ENCODE data around the gene COL27A1. TPM values are rescaled to one million over a fixed set of nuclear protein-coding genes. Genes with fewer than 3 reads are reported as not detected.
A peak's percentile ranks its signal among the peaks of the same experiment; 100 is the strongest.

COL27A1 gene
- total RNA-seq, 1 donor from 2014 or later = 1.0 TPM

- no peak for DNase-seq (ENCODE audit: low read depth in 2 of 2)
These were observed 71.1 kb downstream of the COL27A1 start for GRCh38 chr9:114226246-114227055.

- DNase-seq (ENCODE audit: low read depth in 2 of 2) = no peak
These were observed 72.1 kb downstream of the COL27A1 start for GRCh38 chr9:114227288-114228015.

GRCh38 chr9:114228016-114228808 is 72.9 kb downstream of the COL27A1 start:
- no peak for DNase-seq (ENCODE audit: low read depth in 2 of 2)

- DNase-seq (ENCODE audit: low read depth in 2 of 2) = no peak
These were observed 74.0 kb downstream of the COL27A1 start for GRCh38 chr9:114229295-114229694.

- no peak for DNase-seq (ENCODE audit: low read depth in 2 of 2)
These were observed 74.7 kb downstream of the COL27A1 start for GRCh38 chr9:114230068-114230467.

DNA sequence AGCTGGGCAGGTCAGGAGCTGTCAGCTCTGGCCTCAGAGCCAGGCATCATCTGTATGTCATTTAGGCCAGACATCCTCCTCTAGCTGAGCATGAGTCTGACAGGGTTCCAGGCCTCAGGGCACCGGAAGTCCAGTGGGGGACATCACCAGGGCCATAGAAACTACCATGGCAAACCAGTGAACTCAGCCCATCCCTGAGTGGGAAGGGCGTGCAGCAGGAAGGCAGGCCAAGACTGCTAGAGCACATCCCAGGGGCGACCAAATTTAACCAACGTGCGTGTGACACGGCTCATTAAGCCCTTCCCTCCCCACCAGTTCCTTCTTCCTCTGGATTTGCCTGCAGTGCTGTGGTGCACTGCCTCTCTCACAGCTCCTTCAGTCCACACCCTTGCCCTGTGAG is 75.9 kb downstream of the COL27A1 start:
- DNase-seq (ENCODE audit: low read depth in 2 of 2) = no peak

- DNase-seq (ENCODE audit: low read depth in 2 of 2) = no peak
These were observed 76.5 kb downstream of the COL27A1 start for GRCh38 chr9:114231719-114232449.

DNA sequence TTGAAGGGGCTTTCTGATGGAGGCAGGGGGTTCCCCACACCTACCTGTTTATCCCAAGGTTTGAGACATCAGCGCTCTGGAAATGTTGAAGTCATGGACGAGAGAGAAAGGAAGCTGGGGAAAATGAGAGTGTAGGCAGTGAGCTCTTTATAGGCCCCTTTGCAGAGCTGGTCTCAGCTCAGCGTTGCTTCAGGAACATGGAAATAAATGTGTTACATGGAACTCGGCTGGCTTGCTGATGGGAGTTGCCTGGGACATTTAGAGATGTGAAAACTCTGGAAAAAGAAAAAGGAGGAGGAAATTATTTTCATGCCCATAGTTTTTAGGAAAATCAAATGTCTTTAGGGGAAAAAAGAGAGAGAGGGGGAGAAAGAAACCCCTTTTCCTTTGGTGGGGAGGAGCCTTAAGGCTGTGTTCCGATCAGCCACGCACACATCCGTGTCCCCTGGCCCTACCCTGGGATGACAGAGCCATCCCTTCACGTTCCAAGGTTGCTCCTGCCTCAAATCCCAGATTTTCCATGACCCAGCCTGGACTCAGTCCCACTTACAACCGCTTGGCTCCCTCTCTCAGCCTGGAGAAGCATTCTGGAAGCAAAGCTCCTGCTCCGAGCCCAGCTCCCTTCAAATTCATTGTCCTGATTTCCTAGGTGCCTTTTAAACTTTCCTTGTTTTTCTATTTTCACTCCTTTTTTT is 78.3 kb downstream of the COL27A1 start:
- DNase-seq (ENCODE audit: low read depth in 2 of 2) = no peak

- no peak for DNase-seq (ENCODE audit: low read depth in 2 of 2)
These were observed 79.8 kb downstream of the COL27A1 start for GRCh38 chr9:114235033-114235661.

DNA sequence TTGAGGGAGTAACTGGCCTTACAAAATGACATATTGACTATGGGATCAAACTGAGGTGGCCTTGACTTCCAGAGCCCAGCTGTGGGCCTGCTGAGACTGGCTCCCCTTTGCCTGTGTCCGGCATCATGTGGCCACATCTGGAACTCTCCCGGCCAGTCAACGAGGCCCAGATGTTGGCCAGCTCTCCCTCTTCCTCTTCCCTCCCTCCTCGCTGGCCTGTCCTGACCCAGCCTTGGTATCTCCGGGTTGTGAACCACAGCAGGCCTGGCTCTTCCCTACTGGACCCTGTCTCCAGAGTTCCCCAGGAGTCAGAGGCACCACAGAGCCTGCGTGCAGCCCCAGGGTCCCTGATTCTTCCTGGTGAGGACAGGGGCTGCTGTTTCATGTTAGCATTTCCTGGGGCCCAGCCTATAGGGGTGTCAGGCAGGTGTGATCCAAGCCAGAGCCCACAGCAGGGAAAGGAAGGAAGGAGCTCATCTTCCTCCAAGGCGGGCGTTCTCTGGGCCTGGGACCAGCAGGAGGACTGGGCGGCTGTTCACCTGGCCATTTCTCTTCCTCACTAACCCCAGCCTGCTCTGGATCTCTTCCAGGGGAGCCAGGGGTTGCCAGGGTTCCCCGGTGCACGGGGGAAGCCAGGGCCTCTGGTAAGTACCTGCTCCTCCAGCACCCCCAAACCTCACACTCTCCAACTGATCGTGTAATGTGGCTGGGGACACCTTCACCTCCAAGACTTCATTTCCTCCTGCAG is 81.2 kb downstream of the COL27A1 start:
- no peak for DNase-seq (ENCODE audit: low read depth in 2 of 2)

DNA sequence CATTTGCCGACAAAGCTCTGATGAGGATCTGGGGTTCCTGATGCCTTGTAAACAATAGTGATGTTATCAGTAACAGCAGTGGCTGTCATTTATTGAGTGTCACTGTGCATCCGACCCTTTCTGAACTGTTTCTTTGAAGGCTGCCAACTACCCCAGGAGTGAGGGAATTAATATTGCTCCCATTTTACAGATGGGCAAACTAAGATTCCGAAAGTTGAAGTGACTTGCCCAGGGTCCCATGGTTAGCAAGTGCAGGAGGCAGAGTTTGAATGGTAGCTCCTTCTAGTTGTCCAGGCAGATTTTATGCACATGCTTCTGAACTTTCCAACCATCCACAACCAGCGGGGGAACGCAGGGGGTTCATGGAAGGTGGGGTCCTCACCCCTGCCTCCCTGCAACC is 81.9 kb downstream of the COL27A1 start:
- DNase-seq (ENCODE audit: low read depth in 2 of 2) = no peak

GRCh38 chr9:114237781-114238180 is 82.4 kb downstream of the COL27A1 start:
- no peak for DNase-seq (ENCODE audit: low read depth in 2 of 2)

- peak in 1 of 2 donors; percentile 16 for DNase-seq (ENCODE audit: low read depth in 2 of 2)
These were observed 83.1 kb downstream of the COL27A1 start for GRCh38 chr9:114238472-114238871.

- peak; percentile 25 to 73 for DNase-seq (ENCODE audit: low read depth in 2 of 2)
These were observed 83.8 kb downstream of the COL27A1 start for GRCh38 chr9:114238891-114239875.

- no peak for DNase-seq (ENCODE audit: low read depth in 2 of 2)
These were observed 84.9 kb downstream of the COL27A1 start for GRCh38 chr9:114240216-114240615.

- DNase-seq (ENCODE audit: low read depth in 2 of 2) = no peak
These were observed 85.6 kb downstream of the COL27A1 start for GRCh38 chr9:114240647-114241558.

DNA sequence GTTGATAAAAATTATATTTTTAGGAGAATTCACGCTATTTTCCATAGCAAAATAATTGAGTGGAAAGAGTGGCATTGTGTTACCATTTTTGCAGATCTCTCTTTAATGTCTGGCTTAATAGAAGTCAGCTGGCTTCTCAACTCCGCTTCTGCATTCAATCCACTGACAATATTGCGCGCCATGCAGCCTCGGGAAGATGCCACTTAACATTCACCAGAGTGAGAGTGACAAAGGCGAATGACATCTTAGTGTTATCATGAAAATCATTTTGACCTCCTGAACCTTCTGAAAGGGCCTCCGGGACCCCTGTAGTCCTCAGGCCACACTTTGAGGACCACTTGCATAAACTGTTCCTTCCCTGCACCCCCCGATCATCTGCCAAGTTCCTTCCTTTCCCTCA is 87.5 kb downstream of the COL27A1 start:
- DNase-seq (ENCODE audit: low read depth in 2 of 2) = no peak
